HG03280 (cell line): Measurements from ENCODE around the gene HEBP1.

Experiments
- ATAC-seq: cut with Tn5 transposase; IDR thresholded peaks from one replicate; pipeline ENCODE4 v1.9.1; 2021; ENCODE audit warnings: mild to moderate bottlenecking, moderate library complexity; ENCODE audit not compliant: unreplicated experiment

Gene HEBP1

DNA sequence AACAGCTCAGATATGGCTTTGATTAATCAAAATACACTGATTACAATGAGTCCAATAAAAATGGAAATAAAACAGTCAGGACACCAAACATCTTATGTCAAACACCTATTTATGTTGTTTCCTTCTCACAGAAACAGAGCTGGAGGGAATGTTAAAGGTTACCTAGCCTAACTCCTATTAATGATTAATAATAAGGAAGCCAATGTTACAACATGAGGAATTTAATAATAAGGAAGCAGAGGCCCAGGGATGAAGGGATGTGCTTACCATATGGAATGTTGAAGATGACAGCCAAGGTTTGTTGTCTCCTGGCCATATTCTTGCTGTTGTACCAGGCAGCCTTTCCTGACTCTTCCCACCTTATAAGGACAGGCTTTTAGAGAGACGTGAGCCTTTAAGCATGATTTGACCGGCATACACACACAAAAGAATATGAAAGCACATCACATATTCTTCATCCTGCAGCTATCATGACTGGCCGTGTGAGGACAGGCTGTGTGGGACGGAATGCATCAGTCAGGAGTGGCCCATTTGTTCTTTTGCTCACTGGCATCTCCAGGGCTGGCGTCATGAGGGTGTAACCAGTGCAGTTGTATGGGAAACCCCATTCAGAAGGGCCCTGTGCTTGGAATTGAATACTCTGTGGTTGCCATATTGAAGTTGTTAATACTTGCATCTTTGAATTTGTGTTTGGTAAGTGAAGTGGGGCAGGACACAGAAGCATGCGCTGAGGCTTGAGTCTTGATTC lies 45.0 kb downstream of the HEBP1 start:
- ATAC-seq: no peak

DNA sequence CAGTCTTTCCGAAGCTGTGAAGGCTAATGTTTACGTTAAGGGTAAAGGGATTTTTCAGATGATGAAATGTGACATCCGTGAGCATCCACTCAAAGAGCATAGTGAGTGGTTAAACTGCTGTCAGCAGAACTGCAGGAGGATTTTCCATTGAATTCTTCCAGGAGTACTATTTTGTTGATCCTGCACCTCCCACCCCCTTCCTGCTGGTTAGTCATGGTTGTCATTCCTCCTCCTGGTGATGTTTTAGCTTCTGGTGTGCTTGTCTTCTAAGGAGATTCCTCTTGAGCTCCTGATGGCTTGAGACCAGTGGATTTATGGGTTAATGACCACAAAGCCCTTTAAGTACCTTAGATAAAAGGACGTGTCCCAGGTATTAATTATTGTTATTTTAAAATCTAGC lies 45.7 kb downstream of the HEBP1 start:
- no peak for ATAC-seq

DNA sequence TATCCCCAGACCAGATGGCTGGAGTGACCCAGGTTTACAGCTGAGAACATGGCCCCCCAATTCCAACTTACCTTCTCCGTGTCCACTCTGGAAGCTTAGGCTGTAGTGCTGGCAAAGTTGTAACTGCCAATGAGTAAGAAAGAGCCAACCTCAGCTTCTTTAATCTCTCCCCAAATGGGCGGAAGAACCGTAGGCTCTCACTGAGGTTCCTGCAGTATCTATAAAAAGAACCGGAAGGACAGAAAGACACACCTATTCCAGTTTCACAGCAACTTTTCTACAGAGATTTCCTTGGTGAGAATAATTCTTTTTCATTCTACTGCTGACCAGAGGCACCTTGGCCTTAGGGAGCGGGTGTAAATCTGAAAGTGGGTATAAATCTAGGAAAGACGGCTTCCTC lies 48.0 kb downstream of the HEBP1 start, which contains the start of gene GPRC5D:
GPRC5D (minus strand) TSS at position 135 of the 400 bp plus-strand sequence. CDS start 1,786 bp downstream, outside the sequence.
- ATAC-seq: no peak

DNA sequence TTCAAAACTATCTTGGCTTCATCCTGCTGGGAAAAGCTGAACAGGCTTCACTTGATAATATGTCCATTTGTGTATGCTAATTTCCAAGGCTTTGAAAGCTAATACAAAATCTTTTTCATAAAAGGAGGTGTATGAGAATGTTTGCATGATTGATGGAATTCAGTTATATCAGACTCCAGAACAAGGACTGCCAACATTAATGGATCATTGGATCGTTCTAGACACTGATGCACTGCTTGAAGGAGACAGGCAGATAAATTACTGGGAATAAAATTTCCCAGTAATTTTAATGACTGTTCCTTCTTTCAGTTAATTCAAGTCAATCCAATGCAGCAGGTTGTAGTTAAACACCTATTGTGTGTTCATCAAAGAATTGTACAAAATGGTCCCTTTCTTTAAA lies 48.6 kb downstream of the HEBP1 start:
- no peak for ATAC-seq

DNA sequence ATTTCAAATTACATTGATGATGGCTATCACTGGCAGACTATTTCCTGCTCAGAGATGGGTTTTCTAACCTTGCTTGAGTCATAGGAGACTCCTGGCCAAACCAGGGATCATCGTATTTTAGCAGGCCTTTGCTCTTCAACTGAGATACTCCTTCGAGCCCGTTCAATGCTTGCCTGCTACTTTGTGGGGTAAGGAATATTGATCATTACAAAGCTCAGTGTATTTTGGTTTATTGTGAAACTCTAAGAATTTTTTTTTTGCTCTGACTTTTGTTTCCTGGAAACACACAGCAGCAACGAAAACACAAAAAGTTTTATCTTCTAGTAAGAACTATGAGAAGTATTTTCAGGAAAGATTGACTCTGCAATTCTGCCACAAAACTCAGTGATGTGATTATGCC lies 52.2 kb downstream of the HEBP1 start:
- ATAC-seq: no peak

DNA sequence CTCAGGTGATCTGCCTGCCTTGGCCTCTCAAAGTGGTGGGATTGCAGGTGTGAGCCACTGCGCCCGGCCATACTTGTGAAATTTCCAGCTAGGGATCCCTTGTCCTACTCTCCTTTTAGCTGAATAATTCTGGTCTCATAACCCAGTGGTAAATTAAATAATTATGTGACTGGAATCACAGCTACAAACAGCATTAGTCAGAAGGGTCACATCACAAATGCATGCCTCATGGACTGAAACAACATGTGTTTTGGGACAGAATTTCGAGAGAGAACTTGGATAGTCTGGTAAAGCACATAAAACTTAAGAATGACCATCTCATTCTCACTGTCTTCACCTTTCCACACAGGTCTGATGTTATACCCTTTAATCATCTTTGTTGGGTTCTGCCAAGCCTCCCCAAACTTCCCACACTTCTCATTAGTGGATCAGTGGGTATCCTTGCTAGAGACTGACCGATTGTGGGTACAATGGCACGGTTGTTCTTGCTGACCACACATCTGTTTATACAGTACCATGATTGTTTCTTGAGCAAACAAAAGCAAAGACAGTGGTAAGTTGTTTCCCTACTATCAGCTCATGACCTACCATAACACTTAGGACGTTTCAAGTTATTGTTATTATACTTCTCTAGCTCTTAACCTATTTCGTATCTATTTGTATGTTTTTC lies 53.2 kb downstream of the HEBP1 start:
- no peak for ATAC-seq

DNA sequence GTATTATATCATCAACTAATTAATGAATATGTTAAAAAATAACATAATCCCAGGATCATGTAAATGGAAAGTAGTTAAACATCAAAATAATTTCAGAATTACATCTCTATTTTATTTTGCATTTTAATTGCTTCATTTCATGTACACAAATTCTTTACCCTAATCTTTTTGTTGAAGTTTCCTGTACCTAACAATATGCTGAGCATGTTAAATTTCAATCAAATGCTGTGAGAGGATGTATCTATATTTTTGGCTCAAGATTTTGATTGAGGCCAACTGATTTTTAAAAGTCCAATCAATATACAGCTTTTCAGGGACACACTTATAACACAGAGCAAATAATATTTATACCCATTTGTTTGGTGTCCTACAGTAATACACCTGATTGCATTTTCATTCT lies 54.5 kb downstream of the HEBP1 start:
- no peak for ATAC-seq

DNA sequence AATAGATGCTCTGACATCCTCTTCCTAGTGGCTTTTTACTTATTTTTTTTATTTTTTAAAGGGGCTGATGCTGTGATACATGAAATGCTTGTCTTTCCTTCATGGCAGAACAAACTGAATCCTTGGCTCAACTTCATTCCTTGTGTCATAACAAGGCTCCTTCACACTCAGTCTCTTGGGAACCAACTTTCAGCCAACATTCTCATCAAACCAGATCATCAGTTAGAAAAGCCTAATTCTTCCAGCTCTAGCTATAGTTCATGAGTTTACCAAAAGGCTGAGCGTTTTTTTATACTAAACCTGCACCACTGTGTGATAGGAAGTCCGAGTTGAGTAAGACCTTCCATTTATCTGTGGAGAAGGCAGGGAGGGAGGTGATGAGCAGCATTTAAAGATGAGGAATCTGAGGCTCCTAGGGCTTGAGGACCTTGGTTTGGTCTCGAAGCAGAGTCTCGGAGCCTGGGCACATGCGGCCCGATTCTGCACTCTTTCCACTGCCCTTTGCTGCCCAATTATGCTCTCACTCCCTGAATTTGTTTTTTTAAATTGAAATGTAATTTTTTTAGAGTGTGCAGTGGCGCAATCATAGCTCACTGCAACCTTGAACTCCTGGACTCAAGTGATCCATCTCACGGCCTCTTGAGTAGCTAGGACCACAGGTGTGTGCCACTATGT lies 56.3 kb downstream of the HEBP1 start:
- ATAC-seq: no peak

DNA sequence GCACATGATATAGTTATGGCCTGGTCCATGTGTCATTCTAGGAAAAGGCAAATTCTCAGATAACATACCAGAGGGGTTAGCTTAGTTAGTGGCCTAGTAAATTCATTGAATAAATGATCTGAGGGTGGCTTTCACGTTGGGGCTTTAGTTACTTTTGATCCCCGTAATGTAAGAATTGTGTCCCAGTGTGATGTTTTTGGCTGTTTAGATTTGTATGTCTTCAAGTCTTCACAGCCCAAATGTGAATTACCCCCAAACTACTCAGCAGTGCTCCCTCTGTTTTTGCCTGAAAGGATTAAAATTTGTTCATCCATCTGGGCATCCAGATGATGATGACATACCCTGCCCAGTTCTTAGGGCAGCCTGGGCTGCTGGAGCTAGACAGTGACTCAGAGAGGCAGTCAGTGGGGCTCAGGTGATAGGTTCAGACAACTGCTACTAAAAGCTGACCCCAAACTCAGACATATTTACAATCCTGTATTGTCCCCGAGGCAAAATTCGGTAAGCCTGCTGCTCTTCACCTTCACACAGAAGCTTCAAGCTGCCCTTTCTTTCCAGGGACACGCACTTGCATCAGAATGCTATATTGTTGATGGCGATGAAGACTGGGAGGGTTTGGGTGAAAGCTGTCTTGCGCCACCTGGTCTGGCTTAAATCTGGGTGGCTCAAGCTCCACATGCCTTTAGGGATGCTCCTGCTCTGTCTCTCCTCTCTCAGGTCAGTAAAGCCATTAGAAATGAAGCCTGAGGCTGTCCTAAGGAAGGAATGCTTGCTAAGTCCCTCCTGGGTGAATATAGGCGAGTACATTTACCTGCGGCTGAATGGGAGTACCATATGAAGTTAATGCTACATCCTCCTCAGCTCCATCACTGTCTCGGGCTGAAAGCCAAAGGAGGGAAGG lies 58.4 kb downstream of the HEBP1 start:
- no peak for ATAC-seq

DNA sequence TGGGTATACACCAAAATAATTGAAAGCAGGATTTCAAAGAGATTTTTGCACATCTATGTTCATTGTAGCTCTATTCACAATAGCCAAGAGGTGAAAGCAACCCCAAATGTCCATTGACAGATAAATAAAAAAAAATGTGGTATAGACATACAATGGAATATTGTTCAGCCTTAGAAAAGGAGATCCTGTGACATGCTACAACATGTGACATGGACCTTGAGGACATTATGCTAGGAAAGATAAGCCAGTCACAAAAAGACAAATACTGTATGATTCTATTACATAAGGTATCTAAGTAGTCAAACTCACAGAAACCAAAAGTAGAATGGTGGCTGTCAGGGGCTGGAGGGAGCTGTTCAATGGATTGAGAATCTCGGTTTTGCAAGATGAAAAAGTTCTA lies 60.2 kb downstream of the HEBP1 start:
- no peak for ATAC-seq

DNA sequence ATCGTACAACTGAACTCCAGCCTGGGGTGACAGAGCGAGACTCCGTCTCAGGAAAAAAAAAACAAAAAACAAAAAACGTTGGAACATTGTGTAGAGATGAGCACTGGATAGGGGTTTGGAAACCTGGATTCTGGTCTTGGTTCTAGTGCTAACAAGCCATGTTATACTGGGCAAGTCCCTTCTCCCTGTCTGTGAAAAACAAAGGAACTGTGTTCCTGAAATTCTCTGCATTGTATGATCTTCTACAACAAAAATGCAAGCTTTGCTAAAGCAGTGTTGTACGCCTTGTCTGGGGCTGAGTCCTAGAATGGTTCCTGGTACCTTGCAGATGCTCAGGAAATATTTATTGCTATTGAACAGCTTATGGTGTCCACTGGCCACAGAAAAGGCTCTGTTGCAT lies 61.5 kb downstream of the HEBP1 start:
- no peak for ATAC-seq

DNA sequence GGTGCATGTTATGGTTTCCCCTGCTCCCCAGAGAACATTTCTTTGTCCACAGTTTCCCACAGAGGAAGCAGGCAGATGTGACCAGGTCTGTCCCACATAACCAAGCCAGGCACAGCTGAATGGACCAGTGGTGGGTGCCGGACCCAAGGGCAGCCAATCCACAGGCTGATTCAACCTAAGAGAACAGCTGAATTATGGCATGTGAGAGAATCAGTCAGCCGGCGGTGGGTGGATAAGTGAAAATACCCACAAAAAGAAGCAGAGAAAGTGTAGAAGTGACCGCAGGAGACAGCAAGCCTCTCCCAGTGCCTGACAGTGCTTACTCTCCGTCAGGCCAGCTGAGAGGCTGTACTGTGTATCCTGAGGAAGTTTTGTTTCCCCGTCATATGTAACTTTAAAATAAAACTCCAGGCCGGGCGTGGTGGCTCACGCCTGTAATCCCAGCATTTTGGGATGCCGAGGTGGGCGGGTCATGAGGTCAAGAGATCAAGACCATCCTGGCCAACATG lies 63.0 kb downstream of the HEBP1 start:
- no peak for ATAC-seq

DNA sequence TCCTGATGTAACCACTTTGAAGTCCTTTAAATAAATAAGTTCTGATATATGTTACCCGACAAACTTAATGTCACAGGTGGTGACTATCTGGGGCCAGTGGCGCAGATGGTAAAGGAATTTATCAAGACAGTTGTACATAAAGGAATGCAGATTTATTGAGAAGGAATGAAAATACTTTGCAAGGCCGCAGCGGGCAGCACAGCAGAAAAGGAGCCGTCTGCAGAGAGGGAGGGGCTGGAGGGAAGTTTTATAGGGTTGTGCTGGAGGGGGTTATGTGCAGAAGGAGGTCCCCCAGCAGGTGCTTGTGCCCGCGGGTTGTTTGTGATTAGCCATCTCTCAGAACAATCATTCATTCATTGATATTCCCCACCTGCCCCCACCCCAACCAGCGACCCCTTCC lies 65.5 kb downstream of the HEBP1 start:
- no peak for ATAC-seq

DNA sequence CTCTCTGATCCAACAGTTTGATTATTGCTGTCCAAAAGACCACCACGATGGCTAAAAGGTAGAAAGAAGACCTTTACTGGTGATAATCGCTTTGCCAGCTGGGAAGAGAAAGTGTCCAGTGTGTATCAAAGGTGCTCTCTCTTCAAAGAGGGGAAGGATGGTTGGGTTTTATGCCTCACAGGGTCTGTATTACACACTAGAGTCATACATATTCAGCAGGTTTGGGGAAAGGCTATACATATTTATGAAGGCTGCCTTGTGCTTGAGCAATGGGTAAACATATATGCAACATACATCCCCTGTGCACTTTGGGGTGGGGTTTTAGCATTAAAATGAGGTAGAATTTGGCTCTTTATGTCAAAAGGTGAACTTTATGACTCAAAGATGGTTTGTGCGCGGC lies 66.3 kb downstream of the HEBP1 start:
- ATAC-seq: no peak

DNA sequence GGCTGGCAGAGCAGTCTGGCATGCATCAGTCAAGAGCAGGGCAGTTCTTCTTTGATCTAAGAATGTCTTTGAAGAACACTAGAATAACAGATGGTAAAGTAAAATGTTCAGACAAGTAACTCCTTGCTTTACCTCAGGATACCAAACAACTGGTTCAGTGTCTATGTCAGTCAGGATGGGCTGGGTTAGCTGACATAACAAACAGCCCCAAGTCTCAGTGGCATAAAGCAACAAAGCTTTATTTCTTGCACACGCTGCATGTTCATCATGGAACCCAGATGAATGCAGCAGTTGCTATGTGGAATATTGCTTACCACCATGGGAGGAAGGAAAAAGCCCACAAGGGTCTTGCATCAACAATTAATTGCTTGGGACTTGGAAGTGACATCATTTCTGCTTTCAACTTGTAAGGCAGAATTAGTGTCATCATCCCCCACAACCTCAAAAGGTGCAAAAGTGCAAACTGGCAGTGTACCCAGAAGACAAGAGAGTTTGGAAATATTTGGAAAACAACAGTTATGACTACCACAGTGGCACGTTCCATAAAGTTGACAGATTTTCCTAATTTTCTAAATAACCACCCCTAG lies 69.3 kb downstream of the HEBP1 start:
- ATAC-seq: no peak

DNA sequence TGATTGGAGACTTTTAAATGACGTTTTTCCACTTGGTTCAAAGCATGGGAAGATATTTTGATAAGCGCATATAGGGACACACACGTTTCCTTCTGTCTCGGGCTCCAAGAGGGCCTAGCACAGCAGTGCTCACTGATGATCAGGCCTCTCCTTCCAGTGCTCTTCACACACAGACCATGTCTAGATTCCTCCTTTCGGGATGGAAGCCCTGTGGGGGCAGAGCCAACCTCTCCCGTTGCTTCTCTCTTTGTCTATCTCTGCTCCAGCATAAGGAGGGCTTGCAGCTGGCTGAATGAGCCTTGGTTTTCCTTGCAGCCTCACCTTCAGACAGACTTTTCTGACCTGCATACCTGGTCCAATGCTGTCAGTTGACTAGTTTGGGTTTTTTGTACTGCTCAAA lies 70.4 kb downstream of the HEBP1 start:
- ATAC-seq: no peak

DNA sequence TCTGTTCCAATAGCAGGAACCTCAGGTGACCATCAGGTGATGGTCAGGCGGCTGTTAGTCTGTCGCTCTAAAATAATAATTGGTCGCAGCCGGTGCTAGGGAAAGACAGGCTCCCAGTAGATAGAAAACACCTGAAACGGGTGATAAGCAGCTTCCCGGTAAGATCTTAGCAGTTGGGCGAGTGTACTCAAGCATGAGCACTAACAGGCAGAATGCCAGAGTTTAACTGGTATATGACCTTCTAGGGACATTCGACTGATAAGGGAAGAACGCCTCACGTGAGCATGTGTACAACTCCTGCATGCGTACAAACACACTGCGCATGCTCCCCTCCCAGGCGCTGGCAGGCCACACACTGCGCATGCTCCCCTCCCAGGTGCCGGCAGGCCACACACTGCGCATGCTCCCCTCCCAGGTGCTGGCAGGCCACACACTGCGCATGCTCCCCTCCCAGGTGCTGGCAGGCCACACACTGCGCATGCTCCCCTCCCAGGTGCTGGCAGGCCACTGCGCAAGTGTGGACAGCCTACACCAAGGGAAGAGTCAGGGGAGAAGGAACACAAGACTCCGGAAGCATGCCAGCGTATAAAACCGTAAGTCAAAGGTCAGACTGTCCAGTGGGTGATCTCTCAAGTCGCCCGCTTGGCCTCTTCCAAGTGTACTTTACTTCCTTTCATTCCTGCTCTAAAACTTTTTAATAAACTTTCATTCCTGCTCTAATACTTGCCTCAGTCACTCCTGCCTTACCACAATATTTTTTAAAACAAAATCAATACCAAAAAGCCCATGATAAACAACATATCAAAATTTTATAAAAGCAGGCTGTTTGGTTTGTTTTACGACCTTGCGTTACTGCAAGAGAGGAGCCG lies 72.6 kb downstream of the HEBP1 start:
- ATAC-seq: no peak

DNA sequence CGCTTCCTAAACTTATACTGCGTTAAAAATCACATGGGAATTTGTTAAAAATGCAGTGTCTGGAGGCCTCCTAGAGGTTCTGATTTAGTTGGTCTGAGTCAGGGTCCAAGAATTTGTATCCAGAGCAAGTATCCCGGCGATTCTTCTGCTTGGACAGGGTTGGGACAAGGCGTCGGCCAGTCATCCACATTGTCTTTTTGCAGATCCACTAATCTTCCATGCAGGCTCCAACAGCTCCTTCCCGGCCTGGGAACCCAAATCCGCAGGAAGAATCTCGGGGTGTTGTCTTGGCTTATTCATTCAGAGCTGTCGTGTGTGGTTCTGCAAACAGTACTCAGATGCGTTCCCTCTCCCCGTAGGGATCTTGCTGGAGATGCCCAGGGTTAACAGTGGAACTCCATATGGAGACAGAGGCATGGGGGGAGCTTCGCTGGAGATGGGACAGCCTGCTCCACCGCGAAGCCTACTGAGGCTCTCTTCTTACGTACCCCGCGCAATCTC lies 73.4 kb downstream of the HEBP1 start:
- no peak for ATAC-seq

DNA sequence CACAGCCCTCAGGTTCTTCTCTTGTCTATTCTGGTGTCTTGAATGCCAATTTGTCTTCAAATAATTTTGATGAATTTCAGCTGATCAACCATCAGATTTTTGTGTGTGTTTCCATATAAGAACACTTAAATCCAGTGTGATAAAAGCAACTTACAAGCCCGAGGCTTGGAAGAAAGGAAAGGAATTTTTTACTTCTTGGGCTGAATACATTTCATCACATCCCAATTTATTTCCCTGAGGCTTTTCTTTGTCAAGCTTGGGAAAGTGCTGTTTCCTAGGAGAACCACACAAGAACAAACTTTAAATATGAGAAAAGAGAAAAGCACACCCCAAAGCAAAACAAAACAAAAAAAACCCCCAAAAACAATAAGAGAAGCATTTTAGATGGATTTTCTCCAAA lies 74.7 kb downstream of the HEBP1 start:
- ATAC-seq: no peak
